ENCODE measurements around the gene ACSF3.
A peak's percentile ranks its signal among the peaks of the same experiment; 100 is the strongest.

Gene ACSF3

GRCh38 chr16:89093602-89094251, at the start of gene ACSF3:
Gene ACSF3, plus strand, starts transcription at chr16:89093852. Its CDS starts 6,830 bp downstream, at chr16:89100682.
- peak; percentile 75 for DNase-seq

GRCh38 chr16:89044418-89045180, 49.1 kb upstream of the ACSF3 start:
- DNase-seq = no peak

- DNase-seq = no peak
These were observed 48.4 kb upstream of the ACSF3 start for GRCh38 chr16:89045181-89045815.

- no peak for DNase-seq
These were observed 47.8 kb upstream of the ACSF3 start for GRCh38 chr16:89045881-89046280.

GRCh38 chr16:89046491-89046890, 47.2 kb upstream of the ACSF3 start:
- no peak for DNase-seq

- DNase-seq = no peak
These were observed 46.1 kb upstream of the ACSF3 start for GRCh38 chr16:89047331-89048089.

- DNase-seq = no peak
These were observed 45.4 kb upstream of the ACSF3 start for GRCh38 chr16:89048090-89048725.

- no peak for DNase-seq
These were observed 44.7 kb upstream of the ACSF3 start for GRCh38 chr16:89048871-89049422.

- no peak for DNase-seq
These were observed 44.1 kb upstream of the ACSF3 start for GRCh38 chr16:89049484-89050118.

GRCh38 chr16:89050119-89050867, 43.4 kb upstream of the ACSF3 start:
- DNase-seq = no peak

- DNase-seq = no peak
These were observed 42.8 kb upstream of the ACSF3 start for GRCh38 chr16:89050868-89051311.

- no peak for DNase-seq
These were observed 42.0 kb upstream of the ACSF3 start for GRCh38 chr16:89051521-89052166.

- no peak for DNase-seq
These were observed 41.3 kb upstream of the ACSF3 start for GRCh38 chr16:89052191-89052889.

- peak; percentile 27 for DNase-seq
These were observed 40.5 kb upstream of the ACSF3 start for GRCh38 chr16:89052890-89053724.

- no peak for DNase-seq
These were observed 40.0 kb upstream of the ACSF3 start for GRCh38 chr16:89053725-89054029.

GRCh38 chr16:89054261-89054661, 39.4 kb upstream of the ACSF3 start:
- DNase-seq = no peak

GRCh38 chr16:89054714-89055113, 38.9 kb upstream of the ACSF3 start:
- DNase-seq = no peak

GRCh38 chr16:89055313-89055712, 38.3 kb upstream of the ACSF3 start:
- DNase-seq = no peak

Measured in CD4-positive, alpha-beta T cell treated with Interleukin-6 for 4 hours (primary cell).